SK-N-SH treated with all-trans-retinoic acid at 6 μM for 48 hours (cell line): ENCODE measurements around the gene NAPB.

Experiments used
- ATAC-seq: fragments of 200-7000 bp; cut with Tn5 transposase; 3 replicates; pipeline ENCODE4 v1.9.1; 2020; ENCODE audit warnings: mild to moderate bottlenecking, moderate library complexity
- ARNTL ChIP-seq: fragments of 450-650 bp; formaldehyde crosslinking; IDR thresholded peaks from 2 replicates; pipeline ENCODE4 v1.5.0; 2020; ENCODE audit warnings: low read depth, mild to moderate bottlenecking, moderate library complexity, borderline replicate concordance
- BACH2 ChIP-seq: fragments of 250-450 bp; sonication (Bioruptor Pico); IDR thresholded peaks from 2 replicates; pipeline ENCODE4 v1.9.0; 2021; ENCODE audit warnings: mild to moderate bottlenecking, borderline replicate concordance
- CREB5 ChIP-seq: fragments of 250-450 bp; sonication (Bioruptor Pico); IDR thresholded peaks from 2 replicates; pipeline ENCODE4 v1.5.1; 2020; ENCODE audit warnings: low read depth, mild to moderate bottlenecking, moderate library complexity
- CSDC2 ChIP-seq: fragments of 250-450 bp; sonication (Bioruptor Pico); IDR thresholded peaks from 2 replicates; pipeline ENCODE4 v1.5.0; 2020; ENCODE audit warnings: mild to moderate bottlenecking, moderate library complexity
- ESRRG ChIP-seq: fragments of 250-450 bp; sonication (Bioruptor Pico); IDR thresholded peaks from 2 replicates; pipeline ENCODE4 v1.6.1; 2021; ENCODE audit warnings: mild to moderate bottlenecking
- OSR1 ChIP-seq: fragments of 250-450 bp; sonication (Bioruptor Pico); IDR thresholded peaks from 2 replicates; pipeline ENCODE4 v1.8.0; 2022; ENCODE audit warnings: moderate library complexity, mild to moderate bottlenecking, inconsistent platforms
- PPARA ChIP-seq: fragments of 250-450 bp; sonication (Bioruptor Pico); IDR thresholded peaks from 2 replicates; pipeline ENCODE4 v1.5.0; 2020; ENCODE audit warnings: mild to moderate bottlenecking, borderline replicate concordance
- RARB ChIP-seq: fragments of 250-450 bp; sonication (Bioruptor Pico); IDR thresholded peaks from 2 replicates; pipeline ENCODE4 v1.8.0; 2021; ENCODE audit warnings: mild to moderate bottlenecking, moderate library complexity
- SNAI2 ChIP-seq: fragments of 250-450 bp; sonication (Bioruptor Pico); IDR thresholded peaks from 2 replicates; pipeline ENCODE4 v1.5.0; 2020; ENCODE audit warnings: mild to moderate bottlenecking, moderate library complexity
- TCF4 ChIP-seq: fragments of 250-450 bp; sonication (Bioruptor Pico); IDR thresholded peaks from 2 replicates; pipeline ENCODE4 v1.8.0; 2021; ENCODE audit warnings: mild to moderate bottlenecking, moderate library complexity, borderline replicate concordance
- TOX ChIP-seq: fragments of 250-450 bp; sonication (Bioruptor Pico); IDR thresholded peaks from 2 replicates; pipeline ENCODE4 v1.8.0; 2021; ENCODE audit warnings: mild to moderate bottlenecking, moderate library complexity, borderline replicate concordance
- TSHZ2 ChIP-seq: fragments of 250-450 bp; sonication (Bioruptor Pico); IDR thresholded peaks from 2 replicates; pipeline ENCODE4 v1.5.0; 2020; ENCODE audit warnings: mild to moderate bottlenecking, moderate library complexity
- ZC3H10 ChIP-seq: fragments of 250-450 bp; sonication (Bioruptor Pico); IDR thresholded peaks from 2 replicates; pipeline ENCODE4 v1.5.1; 2021; ENCODE audit warnings: mild to moderate bottlenecking, moderate library complexity
- ZNF565 ChIP-seq: fragments of 450-650 bp; formaldehyde crosslinking; conservative IDR thresholded peaks from 2 replicates; pipeline ENCODE4 v1.5.0; 2020; ENCODE audit warnings: low read depth, mild to moderate bottlenecking, moderate library complexity
- ZNF70 ChIP-seq: fragments of 450-650 bp; formaldehyde crosslinking; IDR thresholded peaks from 2 replicates; pipeline ENCODE4 v1.5.0; 2020; ENCODE audit warnings: mild to moderate bottlenecking, moderate library complexity
- ZNF8 ChIP-seq: fragments of 450-650 bp; formaldehyde crosslinking; IDR thresholded peaks from 2 replicates; pipeline ENCODE4 v1.5.0; 2020; ENCODE audit warnings: mild to moderate bottlenecking, moderate library complexity
- TF ChIP-seq, protein P1 (sequence below): fragments of 250-450 bp; sonication (Bioruptor Pico); IDR thresholded peaks from 2 replicates; pipeline ENCODE4 v1.8.0; 2020; ENCODE audit warnings: mild to moderate bottlenecking, moderate library complexity, borderline replicate concordance
- TF ChIP-seq, protein P2 (sequence below): fragments of 250-450 bp; sonication (Bioruptor Pico); IDR thresholded peaks from 2 replicates; pipeline ENCODE4 v1.5.1; 2021; ENCODE audit warnings: mild to moderate bottlenecking, moderate library complexity
- TF ChIP-seq, protein P3 (sequence below): fragments of 250-450 bp; sonication (Bioruptor Pico); IDR thresholded peaks from 2 replicates; pipeline ENCODE4 v1.8.0; 2021; ENCODE audit warnings: low read depth, mild to moderate bottlenecking, moderate library complexity, borderline replicate concordance

Gene NAPB

GRCh38 chr20:23346002-23346401, 75.3 kb downstream of the NAPB start:
- TF ChIP-seq, protein P1, sequence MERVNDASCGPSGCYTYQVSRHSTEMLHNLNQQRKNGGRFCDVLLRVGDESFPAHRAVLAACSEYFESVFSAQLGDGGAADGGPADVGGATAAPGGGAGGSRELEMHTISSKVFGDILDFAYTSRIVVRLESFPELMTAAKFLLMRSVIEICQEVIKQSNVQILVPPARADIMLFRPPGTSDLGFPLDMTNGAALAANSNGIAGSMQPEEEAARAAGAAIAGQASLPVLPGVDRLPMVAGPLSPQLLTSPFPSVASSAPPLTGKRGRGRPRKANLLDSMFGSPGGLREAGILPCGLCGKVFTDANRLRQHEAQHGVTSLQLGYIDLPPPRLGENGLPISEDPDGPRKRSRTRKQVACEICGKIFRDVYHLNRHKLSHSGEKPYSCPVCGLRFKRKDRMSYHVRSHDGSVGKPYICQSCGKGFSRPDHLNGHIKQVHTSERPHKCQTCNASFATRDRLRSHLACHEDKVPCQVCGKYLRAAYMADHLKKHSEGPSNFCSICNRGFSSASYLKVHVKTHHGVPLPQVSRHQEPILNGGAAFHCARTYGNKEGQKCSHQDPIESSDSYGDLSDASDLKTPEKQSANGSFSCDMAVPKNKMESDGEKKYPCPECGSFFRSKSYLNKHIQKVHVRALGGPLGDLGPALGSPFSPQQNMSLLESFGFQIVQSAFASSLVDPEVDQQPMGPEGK (CRISPR knock-in tag) = no peak
- no peak for TF ChIP-seq ESRRG (CRISPR knock-in tag)
- TF ChIP-seq, protein P2, sequence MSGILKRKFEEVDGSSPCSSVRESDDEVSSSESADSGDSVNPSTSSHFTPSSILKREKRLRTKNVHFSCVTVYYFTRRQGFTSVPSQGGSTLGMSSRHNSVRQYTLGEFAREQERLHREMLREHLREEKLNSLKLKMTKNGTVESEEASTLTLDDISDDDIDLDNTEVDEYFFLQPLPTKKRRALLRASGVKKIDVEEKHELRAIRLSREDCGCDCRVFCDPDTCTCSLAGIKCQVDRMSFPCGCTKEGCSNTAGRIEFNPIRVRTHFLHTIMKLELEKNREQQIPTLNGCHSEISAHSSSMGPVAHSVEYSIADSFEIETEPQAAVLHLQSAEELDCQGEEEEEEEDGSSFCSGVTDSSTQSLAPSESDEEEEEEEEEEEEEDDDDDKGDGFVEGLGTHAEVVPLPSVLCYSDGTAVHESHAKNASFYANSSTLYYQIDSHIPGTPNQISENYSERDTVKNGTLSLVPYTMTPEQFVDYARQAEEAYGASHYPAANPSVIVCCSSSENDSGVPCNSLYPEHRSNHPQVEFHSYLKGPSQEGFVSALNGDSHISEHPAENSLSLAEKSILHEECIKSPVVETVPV (CRISPR knock-in tag) = no peak
- no peak for TF ChIP-seq ZNF70 (CRISPR knock-in tag)
- TF ChIP-seq RARB (CRISPR knock-in tag) = no peak
- no peak for TF ChIP-seq ARNTL (CRISPR knock-in tag)
- TF ChIP-seq CREB5 (CRISPR knock-in tag) = no peak
- ATAC-seq = no peak

- ATAC-seq = no peak
- TF ChIP-seq CREB5 (CRISPR knock-in tag) (no peak), RARB (CRISPR knock-in tag) (no peak), ZC3H10 (CRISPR knock-in tag) (no peak)
- TF ChIP-seq, protein P3, sequence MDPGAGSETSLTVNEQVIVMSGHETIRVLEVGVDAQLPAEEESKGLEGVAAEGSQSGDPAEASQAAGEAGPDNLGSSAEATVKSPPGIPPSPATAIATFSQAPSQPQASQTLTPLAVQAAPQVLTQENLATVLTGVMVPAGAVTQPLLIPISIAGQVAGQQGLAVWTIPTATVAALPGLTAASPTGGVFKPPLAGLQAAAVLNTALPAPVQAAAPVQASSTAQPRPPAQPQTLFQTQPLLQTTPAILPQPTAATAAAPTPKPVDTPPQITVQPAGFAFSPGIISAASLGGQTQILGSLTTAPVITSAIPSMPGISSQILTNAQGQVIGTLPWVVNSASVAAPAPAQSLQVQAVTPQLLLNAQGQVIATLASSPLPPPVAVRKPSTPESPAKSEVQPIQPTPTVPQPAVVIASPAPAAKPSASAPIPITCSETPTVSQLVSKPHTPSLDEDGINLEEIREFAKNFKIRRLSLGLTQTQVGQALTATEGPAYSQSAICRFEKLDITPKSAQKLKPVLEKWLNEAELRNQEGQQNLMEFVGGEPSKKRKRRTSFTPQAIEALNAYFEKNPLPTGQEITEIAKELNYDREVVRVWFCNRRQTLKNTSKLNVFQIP (CRISPR knock-in tag) = no peak
These were observed 77.0 kb downstream of the NAPB start for GRCh38 chr20:23344336-23344735.

DNA sequence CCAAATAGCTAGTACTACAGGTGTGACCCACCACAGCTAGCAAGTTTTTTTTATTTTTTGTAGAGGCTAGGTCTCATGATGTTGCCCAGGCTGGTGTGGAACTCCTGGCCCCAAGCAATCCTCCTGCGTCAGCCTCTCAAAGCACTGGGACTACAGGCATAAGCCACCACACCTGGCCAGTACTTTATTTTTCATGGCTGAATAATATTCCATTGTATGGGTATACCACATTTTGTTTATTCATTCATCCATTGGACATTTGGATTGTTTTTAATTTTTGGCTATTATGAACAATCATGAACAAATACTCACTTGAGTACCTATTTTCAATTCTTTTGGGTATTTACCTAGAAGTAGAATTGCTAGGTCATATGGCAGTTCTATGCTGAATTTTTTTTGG, 77.7 kb downstream of the NAPB start:
- TF ChIP-seq CSDC2 (CRISPR knock-in tag) (no peak), ZNF8 (CRISPR knock-in tag) (peak; percentile 78; the same call in 1 of the 2 replicates)
- no peak for ATAC-seq

DNA sequence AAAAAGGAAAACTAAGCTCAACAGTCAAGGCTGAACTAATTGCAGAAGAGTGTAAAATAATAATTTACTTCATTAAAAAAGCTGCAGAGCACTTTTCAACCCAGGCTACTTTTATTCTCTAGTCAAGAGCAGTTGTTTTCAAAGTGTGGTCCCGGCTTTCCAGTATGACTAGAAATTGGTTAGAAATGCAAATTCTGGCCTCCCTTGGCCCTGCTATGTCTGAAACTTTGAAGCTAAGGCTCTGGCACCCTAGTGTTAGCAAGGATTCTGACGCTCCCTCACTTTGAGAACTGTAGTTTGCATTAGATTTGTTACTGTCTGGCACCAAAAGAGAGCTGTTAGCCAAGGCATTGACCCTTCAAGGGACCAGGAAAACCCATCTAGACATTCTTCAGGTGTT, 80.2 kb downstream of the NAPB start:
- ATAC-seq = no peak
- TF ChIP-seq TCF4 (CRISPR knock-in tag) = no peak
- TF ChIP-seq ARNTL (CRISPR knock-in tag) = no peak
- no peak for TF ChIP-seq ZNF565 (CRISPR knock-in tag)
- no peak for TF ChIP-seq ESRRG (CRISPR knock-in tag)
- TF ChIP-seq PPARA (CRISPR knock-in tag) = no peak
- TF ChIP-seq RARB (CRISPR knock-in tag) = no peak
- TF ChIP-seq BACH2 (CRISPR knock-in tag) = no peak
- TF ChIP-seq ZNF8 (CRISPR knock-in tag) = no peak
- no peak for TF ChIP-seq TSHZ2 (CRISPR knock-in tag)
- TF ChIP-seq ZNF70 (CRISPR knock-in tag) = no peak
- no peak for TF ChIP-seq CREB5 (CRISPR knock-in tag)
- TF ChIP-seq, protein P2 (CRISPR knock-in tag) = no peak
- no peak for TF ChIP-seq ZC3H10 (CRISPR knock-in tag)
- TF ChIP-seq TOX (CRISPR knock-in tag) = no peak
- TF ChIP-seq OSR1 = no peak
- TF ChIP-seq SNAI2 (CRISPR knock-in tag) = no peak
